Mesothelial cell of epicardium (in vitro differentiated cells): Measurements from ENCODE around the gene SLC39A10. TPM values are rescaled to one million over a fixed set of nuclear protein-coding genes. Genes with fewer than 3 reads are reported as not detected.
"Not testable (repeated sequence)": the region's sequence is repeated elsewhere in the genome, so short reads cannot be mapped to it uniquely, and the experiment has no call there.

Experiments
- DNase-seq, 2 experiments: peaks; one replicate each; pipeline ENCODE4 v3.0.0; 2021; ENCODE audit warnings: low spot score in 2 of 2; ENCODE audit not compliant: unreplicated experiment in 2 of 2
- H3K27ac Mint-ChIP-seq: 2 replicates; pipeline ENCODE4 v1.8.0; 2021; ENCODE audit warnings: mixed read lengths
- H3K27me3 Mint-ChIP-seq: 2 replicates; pipeline ENCODE4 v1.8.0; 2021; ENCODE audit warnings: low read depth, mixed read lengths
- H3K36me3 Mint-ChIP-seq: 2 replicates; pipeline ENCODE4 v1.8.0; 2021; ENCODE audit warnings: mixed read lengths
- H3K4me1 Mint-ChIP-seq: 2 replicates; pipeline ENCODE4 v1.8.0; 2021; ENCODE audit warnings: mixed read lengths
- H3K4me3 Mint-ChIP-seq: 2 replicates; pipeline ENCODE4 v1.8.0; 2021; ENCODE audit warnings: mild to moderate bottlenecking, moderate library complexity, mixed read lengths
- H3K9me3 Mint-ChIP-seq: 2 replicates; pipeline ENCODE4 v1.8.0; 2021; ENCODE audit warnings: mixed read lengths
- total RNA-seq: library from RNA; stranded (reverse); gene quantifications from 3 replicates; pipeline ENCODE4 v1.2.1, GENCODE V29; 2021
- TF ChIP-seq, protein P1 (sequence below): fragments of 200-600 bp; sonication (generic); IDR thresholded peaks from one replicate; pipeline ENCODE4 v1.5.0; 2021; ENCODE audit warnings: antibody characterized with exemption; ENCODE audit not compliant: unreplicated experiment

SLC39A10 gene
- total RNA-seq, 1 donor from 2014 or later, result 123 TPM

GRCh38 chr2:195639238-195639858 lies 17.7 kb upstream of the SLC39A10 start:
- H3K27ac Mint-ChIP-seq, result no peak overlapping the region
- TF ChIP-seq, protein P1, sequence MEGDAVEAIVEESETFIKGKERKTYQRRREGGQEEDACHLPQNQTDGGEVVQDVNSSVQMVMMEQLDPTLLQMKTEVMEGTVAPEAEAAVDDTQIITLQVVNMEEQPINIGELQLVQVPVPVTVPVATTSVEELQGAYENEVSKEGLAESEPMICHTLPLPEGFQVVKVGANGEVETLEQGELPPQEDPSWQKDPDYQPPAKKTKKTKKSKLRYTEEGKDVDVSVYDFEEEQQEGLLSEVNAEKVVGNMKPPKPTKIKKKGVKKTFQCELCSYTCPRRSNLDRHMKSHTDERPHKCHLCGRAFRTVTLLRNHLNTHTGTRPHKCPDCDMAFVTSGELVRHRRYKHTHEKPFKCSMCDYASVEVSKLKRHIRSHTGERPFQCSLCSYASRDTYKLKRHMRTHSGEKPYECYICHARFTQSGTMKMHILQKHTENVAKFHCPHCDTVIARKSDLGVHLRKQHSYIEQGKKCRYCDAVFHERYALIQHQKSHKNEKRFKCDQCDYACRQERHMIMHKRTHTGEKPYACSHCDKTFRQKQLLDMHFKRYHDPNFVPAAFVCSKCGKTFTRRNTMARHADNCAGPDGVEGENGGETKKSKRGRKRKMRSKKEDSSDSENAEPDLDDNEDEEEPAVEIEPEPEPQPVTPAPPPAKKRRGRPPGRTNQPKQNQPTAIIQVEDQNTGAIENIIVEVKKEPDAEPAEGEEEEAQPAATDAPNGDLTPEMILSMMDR, result no peak
- H3K36me3 Mint-ChIP-seq, result no peaks in the 10 kb centered on the region
- peaks cover 4% of the 10 kb centered on the region for H3K9me3 Mint-ChIP-seq
- no peak overlapping the region for H3K4me3 Mint-ChIP-seq
- no peak for DNase-seq
- H3K27me3 Mint-ChIP-seq, result no peaks in the 10 kb centered on the region
- H3K4me1 Mint-ChIP-seq, result no peaks in the 10 kb centered on the region

DNA sequence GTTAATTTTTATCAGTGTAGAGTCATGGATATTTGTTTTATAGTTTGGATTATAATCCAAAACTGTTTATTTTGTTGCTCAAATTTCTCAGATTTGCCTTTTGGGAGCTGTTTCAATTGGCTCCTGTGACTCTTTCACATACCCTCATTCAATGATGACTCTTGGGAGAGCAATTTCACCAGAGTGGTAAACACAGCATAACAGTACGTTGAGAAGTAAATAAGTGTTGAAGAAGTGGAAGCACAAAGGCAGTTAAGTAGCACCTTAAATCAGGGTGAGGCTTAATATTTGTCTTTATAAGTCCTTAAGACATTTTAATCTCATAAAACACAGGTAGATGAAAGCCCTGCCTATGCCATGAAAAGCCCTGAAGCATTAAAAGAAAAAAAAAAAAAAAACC lies 17.1 kb upstream of the SLC39A10 start:
- TF ChIP-seq, protein P1, result no peak
- Mint-ChIP-seq H3K27ac (no peak overlapping the region), H3K27me3 (no peaks in the 10 kb centered on the region), H3K9me3 (peaks cover 4% of the 10 kb centered on the region), H3K4me3 (no peak overlapping the region), H3K4me1 (no peaks in the 10 kb centered on the region), H3K36me3 (no peaks in the 10 kb centered on the region)
- no peak for DNase-seq

- TF ChIP-seq, protein P1, result no peak
- H3K4me3 Mint-ChIP-seq, result no peak overlapping the region
- no peak for DNase-seq
- no peaks in the 10 kb centered on the region for H3K27me3 Mint-ChIP-seq
- no peaks in the 10 kb centered on the region for H3K36me3 Mint-ChIP-seq
- H3K4me1 Mint-ChIP-seq, result peaks cover 2% of the 10 kb centered on the region
- peaks cover 4% of the 10 kb centered on the region for H3K9me3 Mint-ChIP-seq
- H3K27ac Mint-ChIP-seq, result no peak overlapping the region
Observed at GRCh38 chr2:195642027-195642678, 14.9 kb upstream of the SLC39A10 start.

GRCh38 chr2:195642679-195643068 lies 14.4 kb upstream of the SLC39A10 start:
- peaks cover 2% of the 10 kb centered on the region for H3K4me1 Mint-ChIP-seq
- H3K4me3 Mint-ChIP-seq, result no peak overlapping the region
- no peaks in the 10 kb centered on the region for H3K27me3 Mint-ChIP-seq
- peaks cover 3% of the 10 kb centered on the region for H3K9me3 Mint-ChIP-seq
- H3K36me3 Mint-ChIP-seq, result no peaks in the 10 kb centered on the region
- TF ChIP-seq, protein P1, result no peak
- H3K27ac Mint-ChIP-seq, result no peak overlapping the region
- no peak for DNase-seq

- not testable (repeated sequence) for H3K4me1 Mint-ChIP-seq, H3K27me3 Mint-ChIP-seq, H3K36me3 Mint-ChIP-seq, H3K4me3 Mint-ChIP-seq, H3K27ac Mint-ChIP-seq, H3K9me3 Mint-ChIP-seq, DNase-seq
Observed at GRCh38 chr2:195644708-195645107, 12.3 kb upstream of the SLC39A10 start.

- H3K9me3 Mint-ChIP-seq, result no peaks in the 10 kb centered on the region
- no peaks in the 10 kb centered on the region for H3K27me3 Mint-ChIP-seq
- no peak overlapping the region for H3K27ac Mint-ChIP-seq
- no peak for DNase-seq
- TF ChIP-seq, protein P1, result no peak
- no peaks in the 10 kb centered on the region for H3K36me3 Mint-ChIP-seq
- H3K4me1 Mint-ChIP-seq, result peaks cover 2% of the 10 kb centered on the region
- H3K4me3 Mint-ChIP-seq, result no peak overlapping the region
Observed at GRCh38 chr2:195645413-195645812, 11.6 kb upstream of the SLC39A10 start.
